Pancreas (tissue), 10 donors: Measurements from ENCODE around the gene QTRT2. TPM values are rescaled to one million over a fixed set of nuclear protein-coding genes. Genes with fewer than 3 reads are reported as not detected.

Experiments used
- ATAC-seq, 4 donors: fragments of 200-7000 bp; cut with Tn5 transposase; one replicate each; pipeline versions ENCODE4 v1.8.0 to v1.9.1; 2020; ENCODE audit warnings: mild to moderate bottlenecking in 4 of 4, moderate library complexity in 4 of 4
- DNase-seq, 6 donors: peaks; one replicate each; pipeline ENCODE4 v3.0.0-alpha.2; 2020
- FAIRE-seq: peaks from 2 replicates; lab custom pipeline; 2012; peaks lifted over from hg19 to GRCh38; lab: Jason Lieb, UNC
- H3K27ac ChIP-seq, 4 donors: fragments of 200-600 bp; sonication (generic); 1 replicate in 3 of 4; 2 replicates in 1 of 4; pipeline versions ENCODE4 v1.5.0 to v1.8.0; 2020
- H3K27me3 ChIP-seq, 4 donors: fragments of 200-600 bp; one replicate each; pipeline ENCODE4 v1.8.0; 2021
- H3K36me3 ChIP-seq, 3 donors: fragments of 200-600 bp; sonication (generic) in 1 of 3; one replicate each; pipeline versions ENCODE4 v1.5.0 to v1.8.0; 2020 to 2021
- H3K4me1 ChIP-seq, 3 donors: fragments of 200-600 bp; one replicate each; pipeline ENCODE4 v1.8.0; 2021
- H3K4me3 ChIP-seq, 4 donors: fragments of 200-600 bp; sonication (generic) in 2 of 4; one replicate each; pipeline versions ENCODE4 v1.5.0 to v1.8.0; 2020 to 2021
- H3K9me3 ChIP-seq, 4 donors: fragments of 200-600 bp; one replicate each; pipeline ENCODE4 v1.8.0; 2021
- CTCF ChIP-seq, 4 donors: fragments of 200-600 bp; sonication (generic) in 3 of 4; IDR thresholded peaks; one replicate each; pipeline versions ENCODE4 v1.5.0 to v1.8.0; 2021; ENCODE audit warnings: antibody characterized with exemption in 4 of 4
- WGBS, 2 donors: extraction: QIAGEN DNeasy Blood & Tissue Kit; methylation state at CpG; one replicate each; pipeline ENCODE4 v1.1.7; 2013; 5-methylcytosine and 5-hydroxymethylcytosine counted together
- intact Hi-C, 3 donors: fragments of 100-400 bp; cut with DNase I; formaldehyde crosslinking; loops; one replicate each; pipeline versions ENCODE4 v1.11.1 to v1.14.2; 2022
- polyA plus RNA-seq, 2 donors: library from polyadenylated mRNA; stranded (reverse); fragments of 200-250 nt; gene quantifications; one replicate each; pipeline ENCODE4 v1.2.3, GENCODE V29; 2013
- total RNA-seq, 6 donors: library from RNA; stranded (reverse); fragmentation: NEBNext Ultra II Directional in 4 of 6; extraction: Animal tissue kit (Norgen Biotek cat#: 25700) in 4 of 6; gene quantifications; one replicate each; pipeline versions ENCODE4 v1.2.1 to v1.2.4, GENCODE V29; 2021 to 2023
- donor health status: healthy with polysubstance abuse.
- donor health status: DM: no; HTN: no; CAD: no; lungs with moderate emphysema.
- donor health status: DM: no; HTN: no; CAD: no.
- donor health status: control.
- donor health status: control.
- donor health status: Bipolar disorder and iron deficiency.
- donor health status: DM: yes; HTN: yes; CAD: no.
- donor health status: DM: no; HTN: no; CAD: no.
- donor health status: DM: no; HTN: no; CAD: no.
- donor health status: DM: yes; HTN: yes; CAD: no.

The QTRT2 gene
- total and polyA plus RNA-seq, 8 donors = 3.5 to 13.5 (median 10.3) TPM

- no peak overlapping the region for H3K4me3 ChIP-seq
- H3K4me1 ChIP-seq = no peaks in the 10 kb centered on the region
- no peak for FAIRE-seq
- H3K36me3 ChIP-seq = no peaks in the 10 kb centered on the region
- no peak overlapping the region for H3K27ac ChIP-seq
- H3K9me3 ChIP-seq = no peaks in the 10 kb centered on the region
- DNase-seq = no peak
- no peak for ATAC-seq
- WGBS, 2 donors = 89 to 92% methylated on average over 2 of the region's 2 CpGs
- H3K27me3 ChIP-seq = no peaks in the 10 kb centered on the region
- intact Hi-C loops = no loop called here
- TF ChIP-seq CTCF (IDR thresholded peaks at IDR 0.05) = no peak
These were observed 35.6 kb upstream of the QTRT2 start for GRCh38 chr3:114020907-114021306.

GRCh38 chr3:114022145-114022802, 34.3 kb upstream of the QTRT2 start:
- Histone ChIP-seq H3K4me1 (no peaks in the 10 kb centered on the region), H3K27ac (no peak overlapping the region), H3K4me3 (no peak overlapping the region), H3K27me3 (no peaks in the 10 kb centered on the region), H3K36me3 (no peaks in the 10 kb centered on the region), H3K9me3 (no peaks in the 10 kb centered on the region)
- DNase-seq (no peak), ATAC-seq (no peak), FAIRE-seq (no peak)
- TF ChIP-seq CTCF (IDR thresholded peaks at IDR 0.05) = no peak
- intact Hi-C loops = no loop called here
- 68 to 70% methylated on average over 4 of the region's 4 CpGs for WGBS, 2 donors

GRCh38 chr3:114025451-114025850, 31.1 kb upstream of the QTRT2 start:
- FAIRE-seq (no peak), DNase-seq (no peak), ATAC-seq (no peak)
- Histone ChIP-seq H3K4me3 (no peak overlapping the region), H3K27ac (no peak overlapping the region), H3K9me3 (no peaks in the 10 kb centered on the region), H3K36me3 (no peaks in the 10 kb centered on the region), H3K4me1 (no peaks in the 10 kb centered on the region), H3K27me3 (no peaks in the 10 kb centered on the region)
- 87 to 94% methylated on average over 2 of the region's 2 CpGs for WGBS, 2 donors
- intact Hi-C loops = no loop called here
- TF ChIP-seq CTCF (IDR thresholded peaks at IDR 0.05) = no peak

- Histone ChIP-seq H3K27me3 (no peaks in the 10 kb centered on the region), H3K9me3 (no peaks in the 10 kb centered on the region), H3K4me3 (no peak overlapping the region), H3K27ac (no peak overlapping the region), H3K4me1 (no peaks in the 10 kb centered on the region), H3K36me3 (no peaks in the 10 kb centered on the region)
- intact Hi-C loops = no loop called here
- ATAC-seq (no peak), DNase-seq (no peak), FAIRE-seq (no peak)
- no peak for TF ChIP-seq CTCF (IDR thresholded peaks at IDR 0.05)
- WGBS, 2 donors = 62 to 79% methylated on average over 2 of the region's 2 CpGs
These were observed 30.2 kb upstream of the QTRT2 start for GRCh38 chr3:114026331-114026730.

GRCh38 chr3:114033721-114034120, 22.8 kb upstream of the QTRT2 start:
- no peaks in the 10 kb centered on the region for H3K4me1 ChIP-seq
- no peaks in the 10 kb centered on the region for H3K27me3 ChIP-seq
- 50 to 62% methylated on average over 1 of the region's 1 CpG for WGBS, 2 donors
- intact Hi-C loops = no loop called here
- FAIRE-seq (no peak), DNase-seq (no peak), ATAC-seq (no peak)
- H3K9me3 ChIP-seq = no peaks in the 10 kb centered on the region
- H3K36me3 ChIP-seq = peaks cover 0 to 11% (median 0%) of the 10 kb centered on the region in 3 donors
- no peak overlapping the region for H3K27ac ChIP-seq
- TF ChIP-seq CTCF (IDR thresholded peaks at IDR 0.05) = no peak
- no peak overlapping the region for H3K4me3 ChIP-seq
